Endothelial cell of umbilical vein (primary cell): Measurements from ENCODE around the gene MYOD1. TPM values are rescaled to one million over a fixed set of nuclear protein-coding genes. Genes with fewer than 3 reads are reported as not detected.

Experiments
- BruUV-seq: library from RNA; stranded (reverse); fragments of 400-500 nt; replicated peaks from 2 replicates; lab custom pipeline; 2021; lab: Mats Ljungman, UMichigan
- CTCF ChIA-PET: fragments of 300-600, 350-600 bp; sonication (Branson Sonifier 250); formaldehyde crosslinking; loops from one replicate; lab custom pipeline; 2021; ENCODE audit warnings: antibody characterized with exemption, inconsistent platforms; lab: Charles Lee
- POLR2A ChIA-PET: fragments of 300-600, 350-600 bp; sonication (Branson Sonifier 250); formaldehyde crosslinking; loops from one replicate; lab custom pipeline; 2021; ENCODE audit warnings: antibody characterized with exemption, inconsistent platforms; lab: Charles Lee
- DNase-seq: peaks from one replicate; pipeline ENCODE4 v3.0.0-alpha.2; 2011; ENCODE audit warnings: low read depth, low spot score
- FAIRE-seq: peaks from 2 replicates; lab custom pipeline; 2011; peaks lifted over from hg19 to GRCh38; lab: Jason Lieb, UNC
- H2AFZ ChIP-seq: 2 replicates; pipeline ENCODE4 v1.6.0; 2012; ENCODE audit warnings: low read depth, low read length, control low read depth, inconsistent platforms
- H3K27ac ChIP-seq: 2 replicates; pipeline ENCODE4 v1.5.1; 2011; ENCODE audit warnings: low read depth, mild to moderate bottlenecking, control low read depth, low read length, moderate library complexity; ENCODE audit not compliant: insufficient read depth
- H3K27me3 ChIP-seq, 2 experiments: 2 replicates each; pipeline versions ENCODE4 v1.6.0 to v1.6.1; 2011; ENCODE audit warnings: low read length in 2 of 2, mixed read lengths in 1 of 2; ENCODE audit not compliant: control insufficient read depth in 2 of 2, insufficient read depth in 2 of 2
- H3K36me3 ChIP-seq, 2 experiments: 2 replicates in 1 of 2; 3 replicates in 1 of 2; pipeline ENCODE4 v1.5.1; 2011; ENCODE audit warnings: low read length in 2 of 2, mild to moderate bottlenecking in 1 of 2, moderate library complexity in 1 of 2; ENCODE audit not compliant: control insufficient read depth in 2 of 2, insufficient read depth in 2 of 2; ENCODE audit errors: extremely low read depth in 1 of 2
- H3K4me1 ChIP-seq: 3 replicates; pipeline ENCODE4 v1.5.1; 2011; ENCODE audit warnings: mild to moderate bottlenecking, low read length; ENCODE audit not compliant: control insufficient read depth, insufficient read depth; ENCODE audit errors: extremely low read depth
- H3K4me2 ChIP-seq: 2 replicates; pipeline ENCODE4 v1.6.1; 2011; ENCODE audit warnings: low read length, control low read depth, mixed read lengths; ENCODE audit not compliant: insufficient read depth
- H3K4me3 ChIP-seq, 3 experiments: fragments of 200-600 bp in 1 of 3; sonication (generic), shearing (Covaris generic) in 1 of 3; replicated peaks in 1 of 3; 2 replicates each; pipeline ENCODE4 v1.5.1; 2011 to 2016; ENCODE audit warnings: control low read depth in 3 of 3, low read length in 3 of 3, mild to moderate bottlenecking in 2 of 3, inconsistent platforms in 1 of 3, low read depth in 1 of 3, moderate library complexity in 1 of 3; ENCODE audit not compliant: insufficient read depth in 1 of 3
- H3K79me2 ChIP-seq: 2 replicates; pipeline ENCODE4 v1.6.0; 2012; ENCODE audit warnings: low read length, inconsistent platforms; ENCODE audit not compliant: control insufficient read depth, insufficient read depth
- H3K9ac ChIP-seq: replicated peaks from 2 replicates; pipeline ENCODE3; 2011; ENCODE audit warnings: low read length, control low read depth; ENCODE audit not compliant: insufficient read depth; ENCODE audit errors: extremely low read depth
- H3K9me1 ChIP-seq: replicated peaks from 3 replicates; pipeline ENCODE4 v1.6.0; 2011; ENCODE audit warnings: mild to moderate bottlenecking, low read length; ENCODE audit not compliant: control insufficient read depth, insufficient read depth; ENCODE audit errors: extremely low read depth
- H3K9me3 ChIP-seq: replicated peaks from 2 replicates; pipeline ENCODE4 v1.5.1; 2012; ENCODE audit warnings: low read length, inconsistent platforms; ENCODE audit not compliant: control insufficient read depth, insufficient read depth
- H4K20me1 ChIP-seq: replicated peaks from 2 replicates; pipeline ENCODE3; 2011; ENCODE audit warnings: mild to moderate bottlenecking, low read length; ENCODE audit not compliant: control insufficient read depth, insufficient read depth; ENCODE audit errors: extremely low read depth
- EZH2 ChIP-seq: IDR thresholded peaks from 2 replicates; pipeline ENCODE4 v1.6.1; 2012; ENCODE audit warnings: borderline replicate concordance, low read depth, mild to moderate bottlenecking, moderate library complexity, low read length, inconsistent platforms; ENCODE audit not compliant: severe bottlenecking
- FOS ChIP-seq: IDR thresholded peaks from 2 replicates; pipeline ENCODE4 v1.6.1; 2011; ENCODE audit warnings: mild to moderate bottlenecking, low read length, moderate library complexity, borderline replicate concordance; ENCODE audit not compliant: insufficient read depth
- GATA2 ChIP-seq: IDR thresholded peaks from 2 replicates; pipeline ENCODE4 v1.7.0; 2011; ENCODE audit warnings: low read depth, mild to moderate bottlenecking, moderate library complexity, mixed read lengths, low read length; ENCODE audit not compliant: insufficient read length, insufficient read depth
- JUN ChIP-seq: IDR thresholded peaks from 2 replicates; pipeline ENCODE4 v1.6.1; 2011; ENCODE audit warnings: borderline replicate concordance, low read depth; ENCODE audit not compliant: insufficient read length, insufficient read depth
- MYC ChIP-seq: IDR thresholded peaks from one replicate; pipeline ENCODE4 v1.6.1; 2011; ENCODE audit warnings: mild to moderate bottlenecking, low read depth, low read length
- POLR2A ChIP-seq: IDR thresholded peaks from 2 replicates; pipeline ENCODE4 v1.6.1; 2012; ENCODE audit warnings: low read depth, mild to moderate bottlenecking, control low read depth, low read length
- POLR2AphosphoS5 ChIP-seq: IDR thresholded peaks from 2 replicates; pipeline ENCODE4 v1.6.1; 2012; ENCODE audit warnings: low read depth, mild to moderate bottlenecking, control low read depth, low read length, moderate library complexity; ENCODE audit not compliant: insufficient read depth
- dilution Hi-C: fragments of 300-500 bp; cut with MboI; formaldehyde crosslinking; loops from one replicate; pipeline ENCODE4 v1.15.0; 2019; ENCODE audit warnings: low sequenced_read_pairs; ENCODE audit not compliant: extremely low pct_ligation_motif_present
- intact Hi-C: fragments of 100-400 bp; cut with micrococcal nuclease; formaldehyde crosslinking; loops from one replicate; pipeline ENCODE4 v1.10.0; 2022
- polyA plus RNA-seq, 4 experiments: library from polyadenylated mRNA; depleted of rRNA in 3 of 4; stranded (reverse) in 3 of 4; unstranded in 1 of 4; fragments of >200 nt; gene quantifications; 2 replicates each; pipeline versions ENCODE4 v1.2.1 to v1.2.3, GENCODE V29; 2011 to 2012; ENCODE audit warnings: missing spikeins in 1 of 4
- total RNA-seq: library from RNA; stranded (reverse); gene quantifications from 2 replicates; pipeline ENCODE4 v1.2.3, GENCODE V29; 2021
- TF ChIP-seq, protein P1 (sequence below), 2 donors: IDR thresholded peaks; 1 replicate in 1 of 2; 2 replicates in 1 of 2; pipeline ENCODE4 v1.5.1; 2011; ENCODE audit warnings: low read length in 2 of 2, mild to moderate bottlenecking in 2 of 2, moderate library complexity in 2 of 2, control low read depth in 1 of 2, inconsistent platforms in 1 of 2, low read depth in 1 of 2; ENCODE audit not compliant: insufficient read depth in 1 of 2; ENCODE audit errors: extremely low read depth in 1 of 2
- TF ChIP-seq, protein P2 (sequence below): IDR thresholded peaks from 2 replicates; pipeline ENCODE4 v1.6.1; 2011; ENCODE audit not compliant: insufficient read depth, insufficient read length

The MYOD1 gene
- total and polyA plus RNA-seq, 2 donors (not counting 3 experiments of a cell fraction or from before 2014, with no cell fraction given) = not detected

DNA sequence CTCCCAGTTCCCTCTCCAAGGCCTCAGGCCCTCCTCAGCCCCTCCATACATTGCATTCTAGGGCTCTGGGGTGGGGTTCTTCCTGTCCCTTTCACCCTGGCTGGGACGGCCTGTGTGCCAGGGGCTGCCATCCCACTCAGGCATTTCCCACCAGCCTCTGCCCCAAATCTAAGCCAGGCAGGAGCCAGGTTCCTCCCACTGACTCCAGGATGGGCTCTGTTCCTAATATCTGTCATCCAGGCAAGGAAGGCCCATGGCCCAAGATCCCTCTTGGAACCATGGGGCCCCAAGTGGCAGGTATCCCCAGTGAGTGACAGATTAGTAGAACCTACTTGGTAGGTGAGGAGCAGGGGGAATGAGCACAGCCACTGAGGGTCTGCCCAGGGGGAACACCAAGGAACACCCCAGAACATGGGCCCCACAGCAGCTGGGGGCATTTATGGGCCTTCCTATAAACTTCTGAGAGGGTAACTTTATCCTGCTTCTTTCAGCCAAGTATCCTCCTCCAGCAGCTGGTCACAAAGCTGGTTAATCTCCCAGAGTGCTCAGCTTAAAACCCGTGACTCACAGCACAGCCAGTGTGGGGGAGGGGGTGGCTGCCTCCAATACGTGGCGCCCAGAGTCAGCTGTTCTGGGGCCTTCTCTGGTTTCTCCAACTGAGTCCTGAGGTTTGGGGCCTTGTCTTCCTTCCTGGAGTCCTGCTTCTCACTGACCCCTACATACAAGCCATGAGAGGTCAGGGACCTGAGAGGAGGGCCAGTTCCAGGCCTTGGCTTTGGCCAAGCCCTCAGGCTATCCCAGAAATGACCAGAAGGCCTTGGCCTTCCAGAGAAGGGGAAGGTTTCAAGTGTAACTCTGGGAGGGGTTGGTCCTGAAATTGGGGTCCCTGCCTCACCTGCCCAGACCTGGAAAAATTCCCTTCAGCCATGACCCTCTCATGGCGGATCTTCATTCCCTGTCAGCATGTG lies 19.9 kb upstream of the MYOD1 start:
- Histone ChIP-seq H3K27me3 (peaks cover 20 to 25% of the 10 kb centered on the region in 2 experiments), H3K36me3 (no peaks in the 10 kb centered on the region), H2AFZ (no peak overlapping the region), H3K4me3 (no peak overlapping the region), H3K4me2 (no peak overlapping the region), H4K20me1 (no peaks in the 10 kb centered on the region), H3K79me2 (no peaks in the 10 kb centered on the region), H3K9me3 (no peaks in the 10 kb centered on the region), H3K9me1 (no peaks in the 10 kb centered on the region), H3K27ac (no peak overlapping the region), H3K4me1 (no peaks in the 10 kb centered on the region), H3K9ac (no peak overlapping the region)
- TF ChIP-seq MYC (no peak), GATA2 (no peak), FOS (no peak), EZH2 (no peak), POLR2A (no peak), JUN (no peak), POLR2AphosphoS5 (no peak)
- TF ChIP-seq, protein P1, sequence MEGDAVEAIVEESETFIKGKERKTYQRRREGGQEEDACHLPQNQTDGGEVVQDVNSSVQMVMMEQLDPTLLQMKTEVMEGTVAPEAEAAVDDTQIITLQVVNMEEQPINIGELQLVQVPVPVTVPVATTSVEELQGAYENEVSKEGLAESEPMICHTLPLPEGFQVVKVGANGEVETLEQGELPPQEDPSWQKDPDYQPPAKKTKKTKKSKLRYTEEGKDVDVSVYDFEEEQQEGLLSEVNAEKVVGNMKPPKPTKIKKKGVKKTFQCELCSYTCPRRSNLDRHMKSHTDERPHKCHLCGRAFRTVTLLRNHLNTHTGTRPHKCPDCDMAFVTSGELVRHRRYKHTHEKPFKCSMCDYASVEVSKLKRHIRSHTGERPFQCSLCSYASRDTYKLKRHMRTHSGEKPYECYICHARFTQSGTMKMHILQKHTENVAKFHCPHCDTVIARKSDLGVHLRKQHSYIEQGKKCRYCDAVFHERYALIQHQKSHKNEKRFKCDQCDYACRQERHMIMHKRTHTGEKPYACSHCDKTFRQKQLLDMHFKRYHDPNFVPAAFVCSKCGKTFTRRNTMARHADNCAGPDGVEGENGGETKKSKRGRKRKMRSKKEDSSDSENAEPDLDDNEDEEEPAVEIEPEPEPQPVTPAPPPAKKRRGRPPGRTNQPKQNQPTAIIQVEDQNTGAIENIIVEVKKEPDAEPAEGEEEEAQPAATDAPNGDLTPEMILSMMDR (IDR thresholded peaks at IDR 0.05; ENCODE audit: extremely low read depth in 1 of 2, insufficient read depth in 1 of 2, low read depth in 1 of 2, low read length in 2 of 2) = no peak
- TF ChIP-seq, protein P2, sequence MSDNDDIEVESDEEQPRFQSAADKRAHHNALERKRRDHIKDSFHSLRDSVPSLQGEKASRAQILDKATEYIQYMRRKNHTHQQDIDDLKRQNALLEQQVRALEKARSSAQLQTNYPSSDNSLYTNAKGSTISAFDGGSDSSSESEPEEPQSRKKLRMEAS = no peak
- dilution Hi-C loops = no loop called here
- POLR2A ChIA-PET = no interaction called here
- BruUV-seq = no TSS peak
- intact Hi-C loops = no loop called here
- CTCF ChIA-PET = no interaction called here
- no peak for FAIRE-seq
- no peak for DNase-seq
